B cell (primary cell): ENCODE data around the gene ATP2A1. TPM values are rescaled to one million over a fixed set of nuclear protein-coding genes. Genes with fewer than 3 reads are reported as not detected.

ENCODE experiments used
- ATAC-seq: fragments of 200-7000 bp; cut with Tn5 transposase; one replicate; pipeline ENCODE4 v1.10.0; 2021; ENCODE audit warnings: low read depth, mild to moderate bottlenecking, moderate number of reproducible peaks, moderate library complexity
- CTCF ChIA-PET: fragments of 350-600 bp; sonication (Branson Sonifier 250); formaldehyde crosslinking; loops from one replicate; lab custom pipeline; 2021; ENCODE audit warnings: antibody characterized with exemption, inconsistent platforms; lab: Charles Lee
- POLR2A ChIA-PET: fragments of 350-600 bp; sonication (Branson Sonifier 250); formaldehyde crosslinking; loops from one replicate; lab custom pipeline; 2021; ENCODE audit warnings: antibody characterized with exemption; lab: Charles Lee
- DNase-seq: peaks from one replicate; pipeline ENCODE4 v3.0.0; 2013
- H2AFZ ChIP-seq: 2 replicates; pipeline ENCODE4 v1.6.1; 2012; ENCODE audit warnings: mild to moderate bottlenecking, low read depth, low read length; ENCODE audit not compliant: insufficient read depth, poor library complexity, severe bottlenecking
- H3K27ac ChIP-seq, 2 donors: 1 replicate in 1 of 2; 2 replicates in 1 of 2; pipeline ENCODE4 v1.5.1; 2012 to 2013; ENCODE audit warnings: low read length in 2 of 2, mild to moderate bottlenecking in 2 of 2, moderate library complexity in 1 of 2
- H3K27me3 ChIP-seq, 4 experiments: fragments of 200-600 bp in 1 of 4; sonication (generic) in 1 of 4; replicated peaks in 1 of 4; 1 replicate in 2 of 4; 2 replicates in 2 of 4; pipeline versions ENCODE4 v1.6.1 to v1.7.0; 2013 to 2016; ENCODE audit warnings: low read length in 3 of 4, mild to moderate bottlenecking in 2 of 4, mixed read lengths in 1 of 4, moderate library complexity in 1 of 4; ENCODE audit not compliant: insufficient read depth in 4 of 4, control insufficient read depth in 3 of 4; ENCODE audit errors: control extremely low read depth in 1 of 4
- H3K36me3 ChIP-seq, 2 experiments: replicated peaks in 1 of 2; 1 replicate in 1 of 2; 2 replicates in 1 of 2; pipeline versions ENCODE4 v1.6.1 to v1.7.1; 2013; ENCODE audit warnings: low read length in 1 of 2; ENCODE audit not compliant: insufficient read depth in 2 of 2, control insufficient read depth in 1 of 2; ENCODE audit errors: control extremely low read depth in 1 of 2, extremely low read depth in 1 of 2
- H3K4me1 ChIP-seq, 2 donors: fragments of 200-600 bp in 1 of 2; sonication (generic) in 1 of 2; 1 replicate in 1 of 2; 2 replicates in 1 of 2; pipeline versions ENCODE4 v1.5.1 to v1.6.1; 2013 to 2017; ENCODE audit warnings: low read length in 2 of 2; ENCODE audit not compliant: control insufficient read depth in 2 of 2, insufficient read depth in 2 of 2
- H3K4me2 ChIP-seq: replicated peaks from 2 replicates; pipeline ENCODE3; 2012; ENCODE audit warnings: mild to moderate bottlenecking, low read depth, low read length; ENCODE audit not compliant: poor library complexity, severe bottlenecking
- H3K4me3 ChIP-seq, 5 experiments: fragments of 200-600 bp in 1 of 5; sonication (generic) in 1 of 5; 1 replicate in 3 of 5; 2 replicates in 2 of 5; pipeline versions ENCODE4 v1.5.1 to v1.7.0; 2011 to 2016; ENCODE audit warnings: low read length in 4 of 5, mild to moderate bottlenecking in 4 of 5, low read depth in 2 of 5, control low read depth in 1 of 5, moderate library complexity in 1 of 5; ENCODE audit not compliant: insufficient read depth in 1 of 5; ENCODE audit errors: control extremely low read depth in 1 of 5, extremely low read depth in 1 of 5
- H3K79me2 ChIP-seq: fragments of 200-600 bp; sonication (generic); one replicate; pipeline ENCODE4 v1.6.0; 2016; ENCODE audit warnings: low read length; ENCODE audit not compliant: control insufficient read depth, insufficient read depth
- H3K9ac ChIP-seq: fragments of 200-600 bp; sonication (generic); 2 replicates; pipeline ENCODE4 v1.6.1; 2017; ENCODE audit warnings: mild to moderate bottlenecking, low read length, moderate library complexity
- H3K9me3 ChIP-seq, 3 donors: one replicate each; pipeline versions ENCODE4 v1.6.1 to v1.7.1; 2013; ENCODE audit warnings: low read length in 2 of 3; ENCODE audit not compliant: control insufficient read depth in 2 of 3, insufficient read depth in 1 of 3; ENCODE audit errors: control extremely low read depth in 1 of 3
- H4K20me1 ChIP-seq: 2 replicates; pipeline ENCODE4 v1.6.0; 2012; ENCODE audit warnings: mild to moderate bottlenecking, low read length; ENCODE audit not compliant: insufficient read depth, control insufficient read depth, poor library complexity, severe bottlenecking
- H3K27ac Mint-ChIP-seq: one replicate; pipeline ENCODE4 v1.8.0; 2021; ENCODE audit warnings: mixed read lengths
- H3K27me3 Mint-ChIP-seq: one replicate; pipeline ENCODE4 v1.8.0; 2021; ENCODE audit warnings: mixed read lengths
- H3K4me1 Mint-ChIP-seq: one replicate; pipeline ENCODE4 v1.8.0; 2021; ENCODE audit warnings: mixed read lengths
- H3K4me3 Mint-ChIP-seq: one replicate; pipeline ENCODE4 v1.8.0; 2021; ENCODE audit warnings: mixed read lengths
- H3K9me3 Mint-ChIP-seq: one replicate; pipeline ENCODE4 v1.8.0; 2022; ENCODE audit warnings: mixed read lengths; ENCODE audit not compliant: insufficient read depth
- CTCF ChIP-seq: fragments of 200-600 bp; IDR thresholded peaks from one replicate; pipeline ENCODE4 v1.8.0; 2022; ENCODE audit warnings: antibody characterized with exemption, mild to moderate bottlenecking
- EZH2 ChIP-seq: IDR thresholded peaks from 2 replicates; pipeline ENCODE4 v1.6.1; 2012; ENCODE audit warnings: borderline replicate concordance, low read depth, mild to moderate bottlenecking, moderate library complexity, low read length; ENCODE audit not compliant: insufficient read depth, poor library complexity, severe bottlenecking
- WGBS: methylation state at CpG from one replicate; pipeline ENCODE4 v1.1.5; 2013; ENCODE audit warnings: missing lambda C conversion rate; ENCODE audit not compliant: insufficient coverage; 5-methylcytosine and 5-hydroxymethylcytosine counted together
- intact Hi-C: fragments of 100-400 bp; cut with micrococcal nuclease; formaldehyde crosslinking; loops from one replicate; pipeline ENCODE4 v1.10.0; 2022
- polyA plus RNA-seq: library from polyadenylated mRNA; depleted of rRNA; stranded (reverse); fragments of >200 nt; gene quantifications from 2 replicates; pipeline ENCODE4 v1.2.3, GENCODE V29; 2012
- total RNA-seq, 2 donors: library from RNA; stranded (reverse); fragments of 120-200 nt in 1 of 2; gene quantifications; 1 replicate in 1 of 2; 2 replicates in 1 of 2; pipeline versions ENCODE4 v1.2.3 to v1.2.4, GENCODE V29; 2013 to 2022

ATP2A1 gene
- total and polyA plus RNA-seq, 2 donors (not counting 1 experiment from before 2014, with no cell fraction given) = 0.31 to 0.84 TPM

GRCh38 chr16:28879841-28880588 lies 1.7 kb downstream of the ATP2A1 start:
- H3K27me3 ChIP-seq = peaks cover 0 to 8% (median 1%) of the 10 kb centered on the region in 4 experiments
- H3K9me3 Mint-ChIP-seq = no peaks in the 10 kb centered on the region
- DNase-seq = peak; percentile 89
- H3K27ac ChIP-seq = peak overlapping the region in 1 of 2 donors; percentile 43
- peak overlapping the region; percentile 100 for H2AFZ ChIP-seq
- POLR2A ChIA-PET = interaction anchor here (0.6 to 2.2 kb wide), 6 partner anchors 17 to 71 kb away, joined by 3 to 12 read pairs (median 6); partner anchors contain the start of genes CD19, NFATC2IP and SH2B1
- TF ChIP-seq EZH2 = no peak
- no peak for TF ChIP-seq CTCF
- peak; percentile 99 for ATAC-seq
- H3K4me1 ChIP-seq = peaks cover 13 to 17% of the 10 kb centered on the region in 2 donors
- 2% methylated on average over 66 of the region's 66 CpGs for WGBS
- CTCF ChIA-PET = interaction anchor here (0.9 to 2.9 kb wide), 7 partner anchors 17 to 65 kb away, joined by 3 to 23 read pairs (median 4); no protein-coding TSS in a partner anchor
- H3K9ac ChIP-seq = peak overlapping the region; percentile 90
- no peaks in the 10 kb centered on the region for H3K9me3 ChIP-seq
- no peaks in the 10 kb centered on the region for H3K36me3 ChIP-seq
- intact Hi-C loops = loop anchor here (1.0 kb wide), 4 partner anchors 17 to 65 kb away; partner anchors contain the start of genes RABEP2, SH2B1 and TUFM
- H3K4me3 Mint-ChIP-seq = peak overlapping the region; percentile 92
- no peak overlapping the region for H3K27ac Mint-ChIP-seq
- peak overlapping the region; percentile 100 for H3K4me2 ChIP-seq
- H3K79me2 ChIP-seq = no peaks in the 10 kb centered on the region
- H3K4me1 Mint-ChIP-seq = peaks cover 15% of the 10 kb centered on the region
- H3K4me3 ChIP-seq = peak overlapping the region; percentile 53 to 94 (median 87)
- no peaks in the 10 kb centered on the region for H4K20me1 ChIP-seq
- peaks cover 6% of the 10 kb centered on the region for H3K27me3 Mint-ChIP-seq
